NCI-H2196 (cell line): ENCODE results near the gene SIL1.
A peak's percentile ranks its signal among the peaks of the same experiment; 100 is the strongest.
"Not testable (repeated sequence)": the region's sequence is repeated elsewhere in the genome, so short reads cannot be mapped to it uniquely, and the experiment has no call there.

Source experiments
- DNase-seq: peaks from one replicate; lab custom pipeline; 2025; ENCODE audit not compliant: unreplicated experiment; lab: John Stamatoyannopoulos, UW

SIL1 gene

GRCh38 chr5:139177809-139178588 is 20.2 kb downstream of the SIL1 start:
- DNase-seq: peak; percentile 66

- not testable (repeated sequence) for DNase-seq
These were observed 20.9 kb downstream of the SIL1 start for GRCh38 chr5:139177281-139177680.

DNA sequence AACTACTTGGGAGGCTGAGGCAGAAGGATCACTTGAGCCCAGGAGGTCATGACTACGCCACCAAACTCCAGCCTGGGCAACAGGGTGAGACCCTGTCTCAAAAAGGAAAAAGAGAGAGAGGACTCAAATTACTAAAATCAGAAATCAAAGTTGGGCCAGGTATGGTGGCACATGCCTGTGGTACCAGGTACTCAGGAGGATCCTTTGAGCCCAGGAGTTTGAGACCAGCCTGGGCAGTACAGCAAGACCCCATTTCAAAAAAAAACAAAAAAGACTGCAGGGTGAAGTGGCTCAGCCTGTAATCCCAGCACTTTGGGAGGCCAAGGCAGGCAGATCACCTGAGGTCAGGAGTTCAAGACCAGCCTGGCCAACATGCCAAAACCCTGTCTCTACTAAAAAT is 23.8 kb downstream of the SIL1 start:
- not testable (repeated sequence) for DNase-seq

DNA sequence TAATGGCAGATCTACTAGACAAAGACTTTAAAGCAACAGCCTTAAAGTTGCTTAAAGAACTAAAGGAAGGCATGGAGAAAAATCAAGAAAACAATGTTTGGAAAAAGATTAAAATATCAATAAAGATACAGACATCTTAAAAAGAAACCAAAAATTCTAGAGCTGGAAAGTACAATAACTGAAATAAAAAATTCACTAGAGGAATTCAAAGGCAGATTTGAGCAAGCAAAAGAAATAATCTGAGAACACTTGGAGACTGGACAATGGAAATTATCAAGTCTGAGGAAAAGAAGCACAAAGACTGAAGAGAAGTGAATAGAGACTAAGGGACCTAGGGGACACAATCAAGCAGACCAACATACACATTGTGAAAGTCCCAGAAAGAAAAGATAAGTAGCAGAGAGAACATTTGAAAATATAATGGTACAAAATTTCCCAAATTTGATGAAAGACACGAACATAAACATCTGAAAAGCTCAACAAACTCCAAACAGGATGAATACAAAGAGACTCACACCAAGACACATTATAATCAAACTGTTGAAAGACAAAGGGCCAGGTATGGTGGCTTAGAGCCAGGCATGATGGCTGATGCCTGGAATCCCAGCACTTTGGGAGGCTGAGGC is 26.3 kb downstream of the SIL1 start:
- DNase-seq: no peak

GRCh38 chr5:139167952-139168720 is 30.0 kb downstream of the SIL1 start:
- DNase-seq: no peak

- DNase-seq: no peak
These were observed 30.6 kb downstream of the SIL1 start for GRCh38 chr5:139167533-139167932.

DNA sequence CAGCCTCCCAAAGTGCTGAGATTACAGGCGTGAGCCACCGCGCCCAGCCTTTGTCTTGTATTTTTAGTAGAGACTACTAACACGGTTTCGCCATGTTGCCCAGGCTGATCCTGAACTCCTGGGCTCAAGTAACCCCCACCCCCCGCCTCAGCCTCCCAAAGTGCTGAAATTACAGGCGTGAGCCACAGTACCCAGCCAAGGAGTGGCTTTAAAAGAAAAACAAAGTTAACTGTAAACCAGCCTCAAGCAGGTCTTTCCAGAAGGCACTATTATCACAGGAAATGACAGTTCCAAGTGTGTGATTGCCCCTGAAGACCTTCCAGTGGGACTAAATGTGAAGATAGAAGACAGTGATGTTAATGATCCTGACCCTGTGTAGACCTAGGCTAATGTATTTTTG is 31.1 kb downstream of the SIL1 start:
- no peak for DNase-seq

DNA sequence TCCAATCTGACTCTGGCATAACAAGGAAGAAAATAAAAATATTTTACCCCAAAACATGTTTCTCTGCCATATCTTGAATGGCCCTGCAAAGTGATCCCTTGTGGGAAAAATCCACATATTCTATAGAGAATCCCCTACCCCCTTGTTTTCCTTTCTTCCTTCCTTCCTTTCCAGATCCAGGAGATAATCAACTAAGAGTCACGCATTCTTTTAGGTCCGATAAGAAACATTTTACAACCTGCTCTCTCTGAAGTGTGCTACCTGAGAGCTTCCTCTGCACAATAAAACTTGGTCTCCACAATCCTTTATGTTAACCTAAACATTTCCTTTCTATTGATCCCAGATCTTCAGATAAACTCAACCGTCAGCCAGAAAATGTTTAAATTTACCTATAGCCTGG is 33.3 kb downstream of the SIL1 start:
- not testable (repeated sequence) for DNase-seq

DNA sequence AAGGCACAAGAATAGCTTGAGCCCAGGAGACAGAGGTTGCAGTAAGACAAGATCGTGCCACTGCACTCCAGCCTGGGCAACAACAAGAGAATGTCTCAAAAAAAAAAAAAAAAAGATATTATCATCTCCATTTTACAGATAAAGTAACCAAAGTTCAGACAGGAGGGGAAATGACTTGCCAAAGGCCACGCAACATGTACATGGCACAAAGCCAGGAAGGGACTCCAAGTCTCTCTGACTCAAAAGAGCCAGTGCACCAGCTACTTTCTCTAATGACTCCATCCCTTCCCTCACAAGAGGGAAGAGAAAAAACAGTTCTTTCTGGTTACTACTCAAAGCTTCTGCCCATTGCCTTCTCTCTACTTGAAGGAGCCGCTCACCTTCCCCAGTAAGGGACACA is 34.1 kb downstream of the SIL1 start:
- no peak for DNase-seq

DNA sequence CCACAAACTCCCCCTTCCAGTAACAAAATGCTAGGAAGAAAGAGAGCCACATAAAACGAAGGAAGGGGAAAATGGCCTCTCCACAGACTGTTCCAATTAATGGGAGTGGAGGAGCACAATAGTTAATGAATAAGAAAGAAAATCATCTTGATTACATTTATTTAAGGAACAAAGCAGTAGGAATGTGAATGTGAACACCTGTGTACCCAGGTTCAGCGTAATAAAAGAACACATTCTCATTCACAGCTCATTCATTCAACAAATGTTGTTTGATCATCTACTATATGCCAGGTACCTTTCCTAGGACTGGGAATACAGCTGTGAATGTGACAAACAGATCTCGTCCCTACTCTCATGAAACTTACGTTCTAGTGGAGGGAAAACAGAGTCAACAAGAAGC is 35.7 kb downstream of the SIL1 start:
- DNase-seq: no peak

DNA sequence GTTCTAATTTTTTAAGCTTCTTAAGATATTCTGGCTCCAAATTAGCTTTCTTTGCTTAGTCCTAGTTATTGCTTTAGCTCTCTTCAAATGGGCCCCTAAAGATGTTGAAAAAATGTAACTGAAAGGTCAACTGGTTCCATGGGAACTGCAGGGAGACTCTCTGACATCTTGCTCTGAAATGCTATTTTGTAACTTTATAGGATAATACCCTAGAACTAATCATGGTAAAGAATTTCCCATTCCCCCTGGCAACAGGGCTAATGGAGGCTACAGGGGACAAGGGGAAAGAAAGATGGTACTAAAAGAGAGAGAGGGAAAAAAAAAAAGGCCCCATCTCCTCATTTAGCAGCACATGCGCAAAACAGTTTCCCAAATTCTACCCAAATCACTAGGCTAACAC is 39.4 kb downstream of the SIL1 start:
- DNase-seq: no peak

GRCh38 chr5:139157556-139157955 is 40.6 kb downstream of the SIL1 start:
- DNase-seq: no peak

- DNase-seq: no peak
These were observed 41.4 kb downstream of the SIL1 start for GRCh38 chr5:139156814-139157213.

- no peak for DNase-seq
These were observed 42.8 kb downstream of the SIL1 start for GRCh38 chr5:139155333-139155732.

- DNase-seq: no peak
These were observed 46.3 kb downstream of the SIL1 start for GRCh38 chr5:139151902-139152301.

- no peak for DNase-seq
These were observed 47.7 kb downstream of the SIL1 start for GRCh38 chr5:139150367-139150999.

DNA sequence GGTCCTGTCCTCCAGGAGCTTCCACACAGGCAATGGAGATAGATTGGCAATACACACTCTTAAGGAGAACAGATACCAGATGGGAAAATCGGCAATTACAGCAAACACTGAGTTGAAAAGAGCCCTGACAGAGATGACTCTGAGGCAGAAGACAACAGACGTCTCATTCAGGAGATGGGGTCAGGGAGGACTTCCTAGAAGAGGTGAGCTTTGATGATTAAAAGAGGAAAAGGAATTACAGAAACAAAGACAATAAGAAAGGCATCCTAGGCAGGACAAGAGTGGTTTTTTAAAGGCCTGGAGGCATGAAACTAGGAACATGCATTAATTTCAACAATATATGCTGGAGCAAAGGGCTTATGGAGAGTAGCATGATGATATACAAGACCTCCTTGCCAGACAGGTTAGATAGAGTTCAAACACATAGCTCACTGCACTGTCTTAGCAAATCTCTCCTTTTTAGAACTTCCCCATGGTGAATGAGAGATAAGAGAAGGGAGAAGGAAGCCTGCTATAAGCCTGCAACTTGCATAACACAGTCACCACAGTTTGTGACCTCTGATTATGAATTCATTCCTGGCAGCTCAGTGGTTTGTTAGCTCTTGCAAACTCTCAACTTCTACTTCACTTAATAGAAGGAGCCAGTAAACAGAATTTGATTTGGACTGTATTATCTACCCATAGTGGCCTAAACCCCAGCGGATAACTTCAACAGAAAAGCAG is 48.5 kb downstream of the SIL1 start:
- DNase-seq: no peak

DNA sequence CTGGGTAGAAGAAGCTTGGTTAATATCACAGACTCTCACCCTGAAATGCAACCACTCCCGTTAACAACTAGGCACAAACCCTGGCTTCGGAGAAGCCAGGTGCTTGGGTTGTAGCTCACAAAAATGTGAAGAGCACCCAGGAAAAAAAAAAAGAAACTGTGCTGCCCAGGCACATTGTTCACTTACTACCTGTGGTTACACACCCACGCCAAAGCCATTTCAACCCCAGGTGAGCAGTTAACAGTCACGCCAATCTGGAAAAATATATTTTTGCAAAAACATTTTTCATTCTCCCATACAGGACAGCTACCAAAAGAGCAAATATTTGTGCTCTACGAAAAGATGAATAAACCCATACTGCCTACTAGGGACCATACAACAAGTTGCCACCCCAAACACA is 49.2 kb downstream of the SIL1 start:
- no peak for DNase-seq

- DNase-seq: peak; percentile 22
These were observed 49.9 kb downstream of the SIL1 start for GRCh38 chr5:139148306-139148705.

DNA sequence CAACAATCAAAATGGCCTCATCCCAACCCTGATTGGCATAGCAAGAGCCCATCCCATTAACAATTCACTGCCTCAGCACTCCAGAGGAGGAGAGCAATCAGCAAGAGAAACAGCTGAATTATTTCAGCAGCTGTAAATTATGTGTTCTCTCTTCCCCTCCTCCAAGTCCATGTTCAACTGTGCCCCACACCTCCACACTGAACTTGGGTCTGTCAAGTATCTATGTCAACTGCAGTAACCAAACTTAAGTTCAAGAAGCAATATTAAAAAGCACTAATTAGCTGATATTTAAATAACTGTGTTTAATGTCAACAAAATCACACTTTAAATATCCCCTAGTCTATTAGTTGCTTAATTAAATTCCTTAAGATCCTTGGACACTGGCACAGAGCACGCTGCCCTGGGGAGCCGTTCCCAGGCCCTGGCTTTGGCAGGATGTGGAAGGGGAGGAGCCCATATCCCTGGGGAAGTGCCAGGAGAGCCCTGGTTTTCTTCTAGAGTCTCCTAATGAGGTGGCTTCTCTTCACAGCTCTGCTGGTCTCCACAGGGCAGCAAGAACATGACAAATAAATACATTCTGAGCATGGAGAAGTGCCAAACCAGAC is 50.6 kb downstream of the SIL1 start:
- DNase-seq: peak; percentile 57
